ENCODE data around the gene PLD1.
"Not testable (repeated sequence)": the region's sequence is repeated elsewhere in the genome, so short reads cannot be mapped to it uniquely, and the experiment has no call there.

PLD1 gene

DNA sequence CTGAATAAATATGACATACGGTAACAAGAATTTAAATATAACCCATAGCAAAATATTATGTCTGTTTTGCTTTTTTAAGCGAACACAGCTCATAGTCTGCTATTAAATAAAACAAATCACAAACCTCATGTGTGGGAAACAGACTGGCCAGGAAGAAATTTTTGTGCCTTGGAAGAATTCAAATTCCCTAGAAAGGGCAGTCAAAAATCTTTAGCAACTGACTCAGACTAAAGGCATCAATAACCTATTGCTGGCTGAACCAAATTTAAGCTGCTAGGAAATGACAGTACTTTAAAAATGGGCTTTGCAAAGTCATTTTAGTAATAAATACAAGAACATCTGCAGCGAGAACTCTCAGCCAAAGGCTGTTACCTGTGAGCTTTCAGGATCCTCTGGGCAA lies 151.4 kb downstream of the PLD1 start:
- no peak for DNase-seq

DNA sequence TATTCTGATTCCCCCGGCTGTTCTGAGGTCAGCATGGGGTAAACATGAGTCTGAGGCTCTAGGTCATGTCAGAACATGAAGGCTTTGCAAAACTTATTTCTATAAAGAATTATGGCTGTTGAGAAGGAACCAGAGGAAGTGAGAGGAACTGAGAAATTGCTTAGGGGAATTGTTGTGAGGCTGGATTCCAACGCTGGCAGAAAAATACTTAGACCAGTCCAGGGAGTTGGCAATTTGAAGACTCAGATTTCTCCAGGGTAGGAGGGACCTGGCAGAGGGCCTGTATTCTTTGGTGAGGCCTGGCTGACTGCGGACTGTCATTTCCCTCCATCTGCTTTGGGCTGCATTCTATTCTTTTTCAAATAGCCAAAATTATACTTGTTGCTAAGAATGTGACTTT lies 155.5 kb downstream of the PLD1 start:
- DNase-seq, result no peak

DNA sequence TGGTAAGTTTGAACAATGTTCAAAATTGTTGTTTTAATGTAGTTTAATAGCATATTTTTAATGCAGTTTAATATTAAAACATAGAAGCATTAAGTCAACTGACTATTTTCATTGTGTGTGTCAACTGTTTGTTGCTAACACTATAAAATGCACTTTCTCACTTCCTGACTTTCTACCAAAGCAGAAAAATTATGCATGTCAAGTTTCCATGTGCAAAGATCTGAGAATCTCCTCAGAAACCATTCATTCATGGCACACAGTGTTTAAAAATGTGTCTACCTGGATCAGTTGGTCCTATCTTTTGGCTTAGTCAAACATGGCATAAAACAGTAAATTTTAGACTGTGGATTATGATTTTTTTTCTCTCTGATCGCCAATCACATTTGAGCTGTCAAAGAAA lies 156.0 kb downstream of the PLD1 start:
- DNase-seq, result no peak

DNA sequence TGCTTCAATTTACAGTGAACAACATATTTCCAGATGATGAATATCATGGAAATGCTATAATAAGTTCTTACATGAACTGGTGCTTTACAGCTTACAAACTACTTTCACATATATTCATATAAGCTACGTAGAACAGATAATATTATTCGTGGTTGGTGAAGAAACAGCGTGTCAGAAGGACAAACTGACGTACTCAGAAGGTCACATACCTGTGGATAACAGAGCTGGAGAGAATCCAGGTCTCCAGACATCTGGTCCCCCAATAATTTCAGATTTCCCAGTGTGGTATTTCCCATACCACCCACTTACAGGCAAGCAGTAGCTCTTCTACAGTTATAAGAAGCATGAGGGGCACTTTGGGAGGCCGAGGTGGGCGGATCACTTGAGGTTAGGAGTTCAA lies 156.6 kb downstream of the PLD1 start:
- DNase-seq, result no peak

DNA sequence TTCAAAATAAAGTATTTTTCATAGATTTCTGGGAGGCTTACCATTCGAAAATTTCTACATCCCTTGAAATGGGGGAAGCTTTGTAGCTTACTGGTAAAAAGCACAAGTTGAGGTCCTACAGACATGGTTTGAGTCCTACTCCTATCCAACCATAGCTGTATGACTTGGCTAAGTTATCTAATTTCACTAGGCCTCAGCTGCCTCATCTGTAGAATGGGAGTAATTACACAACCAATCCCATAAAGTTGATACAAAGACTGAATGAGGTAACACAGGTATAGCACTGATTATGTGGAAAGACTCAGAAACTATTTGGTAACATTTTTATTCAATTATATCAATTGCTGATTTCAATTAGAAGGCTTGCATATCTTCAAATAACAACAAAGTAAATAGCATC lies 157.4 kb downstream of the PLD1 start:
- DNase-seq, result no peak

DNA sequence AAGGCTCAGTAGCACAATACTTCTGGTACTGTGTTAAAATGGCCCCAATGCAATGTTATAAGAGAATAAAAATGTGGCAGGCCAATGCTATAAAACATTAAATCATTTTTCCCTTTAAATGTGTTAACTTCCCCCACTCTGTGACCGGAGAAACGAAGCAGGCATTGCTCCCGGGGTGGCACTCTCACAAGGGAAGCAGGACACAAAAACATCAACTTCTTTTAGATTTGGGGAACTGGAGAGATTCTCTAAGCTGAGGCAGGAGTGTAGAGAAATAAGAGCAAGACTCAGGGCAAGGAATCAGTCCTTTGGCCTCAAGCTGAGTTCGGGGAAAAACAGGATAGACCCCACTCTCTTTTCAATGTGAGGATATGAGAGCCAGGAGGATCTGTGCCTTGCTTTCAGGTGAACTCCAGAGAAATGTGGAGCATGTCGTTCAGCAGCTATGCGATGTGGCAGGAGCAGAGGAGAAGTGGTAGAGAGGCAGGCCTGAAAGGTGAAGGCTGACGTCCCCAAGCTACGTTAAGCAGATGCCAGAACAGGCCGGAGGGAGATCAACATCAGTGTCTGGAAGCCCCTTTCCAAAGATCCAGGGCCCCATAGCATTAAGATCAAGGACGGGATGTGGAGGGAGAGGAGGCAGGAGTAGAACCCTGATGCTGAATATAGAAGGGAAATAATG lies 160.2 kb downstream of the PLD1 start:
- no peak for DNase-seq

DNA sequence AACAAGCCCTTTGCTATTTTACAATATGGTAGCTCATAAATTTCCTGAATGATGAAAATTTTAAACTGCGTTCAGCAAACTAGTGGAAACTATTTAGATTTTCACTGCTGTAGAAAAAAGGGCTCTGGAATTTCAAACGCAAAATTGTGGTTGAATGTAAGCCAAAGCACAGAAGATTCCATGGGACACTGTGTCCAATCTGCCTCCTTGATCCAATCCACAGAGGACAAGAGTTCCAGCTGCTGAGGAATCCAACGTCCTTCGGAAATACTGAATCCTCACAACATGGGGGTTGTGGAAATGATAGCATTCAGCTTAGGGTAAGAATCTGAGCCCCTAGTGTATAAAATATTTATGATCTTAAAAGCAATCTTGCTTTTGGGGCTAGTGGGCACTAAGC lies 161.0 kb downstream of the PLD1 start:
- DNase-seq, result no peak

DNA sequence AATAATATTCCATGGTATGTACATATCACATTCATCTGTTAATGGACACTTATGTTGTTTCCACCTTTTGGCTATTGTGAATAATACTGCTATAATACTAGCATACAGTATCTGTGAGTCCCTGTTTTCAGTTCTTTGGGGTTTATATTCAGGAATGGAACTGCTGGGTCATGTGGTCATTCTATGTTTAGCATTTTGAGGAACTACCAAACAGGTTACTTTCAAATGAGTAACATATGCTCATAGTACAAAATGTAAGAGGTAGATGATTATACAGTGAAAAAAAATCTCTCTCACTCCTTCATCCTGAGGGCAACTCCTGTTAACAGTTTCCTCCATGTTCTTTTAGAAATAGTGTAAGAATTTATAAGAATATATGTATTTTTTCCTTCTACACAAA lies 162.2 kb downstream of the PLD1 start:
- no peak for DNase-seq

DNA sequence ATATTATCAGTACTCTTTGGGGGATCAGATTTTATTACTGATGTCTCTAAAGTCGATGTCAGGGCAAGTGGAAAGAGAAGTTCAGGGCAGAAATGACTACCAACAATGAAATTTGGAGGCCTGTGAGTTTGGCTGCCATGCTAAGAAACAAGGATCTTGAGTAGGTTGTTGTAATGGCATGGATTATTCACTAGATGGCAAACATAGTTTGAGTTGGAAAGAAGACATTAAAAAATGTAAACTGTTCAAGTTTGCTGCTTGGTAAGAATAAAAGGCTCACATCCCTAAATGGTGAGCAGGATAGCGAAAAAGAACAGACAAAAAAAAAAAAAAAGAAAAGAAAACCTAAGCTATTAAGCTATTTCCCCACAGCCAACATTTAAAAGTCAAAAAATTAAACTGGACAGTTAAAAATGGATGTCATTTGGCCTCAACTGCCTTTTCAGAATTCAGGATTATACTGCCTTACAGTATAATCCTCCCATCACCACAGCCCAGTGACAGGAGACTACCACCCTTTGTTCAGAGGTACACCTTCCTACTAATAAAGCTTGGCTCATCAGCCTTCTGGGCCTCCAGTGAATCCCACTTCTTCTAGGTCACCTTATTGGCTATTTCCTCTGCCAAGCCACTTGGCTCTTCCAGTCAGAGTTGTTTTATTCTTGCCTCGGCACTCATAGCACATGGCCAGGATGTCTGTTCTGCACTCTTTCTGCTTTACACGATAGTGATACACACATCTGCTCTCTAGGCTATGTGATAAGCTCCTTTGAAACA lies 163.7 kb downstream of the PLD1 start:
- peak; percentile 30 to 76 for DNase-seq

DNA sequence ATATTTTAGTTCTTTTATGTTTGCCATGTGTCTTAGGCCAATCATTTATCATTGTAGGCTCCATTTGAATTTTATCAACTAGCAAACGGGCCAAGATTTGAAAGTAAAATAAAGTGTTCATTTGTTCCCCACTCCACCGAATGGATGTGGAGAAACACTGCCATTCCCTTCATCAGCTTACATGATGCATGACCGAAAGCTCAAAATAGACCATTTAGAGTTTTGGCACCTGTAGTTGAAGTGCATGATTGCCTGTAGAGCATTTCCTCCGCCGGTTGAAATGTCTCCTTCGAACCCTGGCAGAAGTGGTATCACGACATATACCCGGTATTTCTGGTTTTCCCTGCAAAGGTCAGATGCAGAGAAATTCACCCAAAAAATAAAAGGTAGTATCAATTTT lies 165.6 kb downstream of the PLD1 start:
- no peak for DNase-seq

DNA sequence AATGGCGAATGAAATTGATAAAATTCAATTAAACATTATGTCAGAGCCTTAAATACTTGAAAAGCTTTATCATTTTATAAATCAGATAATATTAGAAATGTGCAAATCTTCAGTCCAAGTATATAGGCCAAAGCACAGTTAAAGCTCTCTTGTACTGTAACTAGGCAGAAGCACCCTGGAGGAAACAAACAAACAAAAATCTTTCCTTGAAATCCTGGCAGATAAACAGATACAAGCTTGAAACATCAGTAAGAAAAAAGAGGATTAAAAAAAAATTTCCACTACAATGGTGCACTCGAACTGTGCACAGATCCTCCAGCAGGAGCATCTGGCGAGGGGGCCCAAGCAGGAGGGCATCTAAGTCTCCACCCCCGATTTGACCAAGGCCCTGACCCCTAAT lies 166.6 kb downstream of the PLD1 start:
- peak in 1 of 2 experiments; percentile 62 for DNase-seq

DNA sequence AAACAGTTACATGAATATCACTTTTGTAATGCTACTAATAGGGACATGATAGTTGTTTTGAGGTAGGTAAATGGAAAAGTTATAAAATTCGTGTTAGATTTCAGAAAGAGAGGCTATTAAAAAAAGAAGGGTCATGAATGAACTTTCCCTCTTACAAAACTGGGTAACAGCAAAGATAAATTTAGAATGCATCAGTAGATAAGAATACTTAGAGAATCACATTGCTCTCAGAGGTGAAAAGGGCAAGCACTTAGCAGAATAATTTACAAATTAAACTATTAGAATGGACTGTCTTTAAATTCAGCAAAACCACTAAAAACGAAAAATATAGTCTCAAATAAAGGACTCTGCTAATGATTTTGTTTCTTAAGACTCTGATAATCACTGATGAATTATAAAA lies 167.2 kb downstream of the PLD1 start:
- no peak for DNase-seq

DNA sequence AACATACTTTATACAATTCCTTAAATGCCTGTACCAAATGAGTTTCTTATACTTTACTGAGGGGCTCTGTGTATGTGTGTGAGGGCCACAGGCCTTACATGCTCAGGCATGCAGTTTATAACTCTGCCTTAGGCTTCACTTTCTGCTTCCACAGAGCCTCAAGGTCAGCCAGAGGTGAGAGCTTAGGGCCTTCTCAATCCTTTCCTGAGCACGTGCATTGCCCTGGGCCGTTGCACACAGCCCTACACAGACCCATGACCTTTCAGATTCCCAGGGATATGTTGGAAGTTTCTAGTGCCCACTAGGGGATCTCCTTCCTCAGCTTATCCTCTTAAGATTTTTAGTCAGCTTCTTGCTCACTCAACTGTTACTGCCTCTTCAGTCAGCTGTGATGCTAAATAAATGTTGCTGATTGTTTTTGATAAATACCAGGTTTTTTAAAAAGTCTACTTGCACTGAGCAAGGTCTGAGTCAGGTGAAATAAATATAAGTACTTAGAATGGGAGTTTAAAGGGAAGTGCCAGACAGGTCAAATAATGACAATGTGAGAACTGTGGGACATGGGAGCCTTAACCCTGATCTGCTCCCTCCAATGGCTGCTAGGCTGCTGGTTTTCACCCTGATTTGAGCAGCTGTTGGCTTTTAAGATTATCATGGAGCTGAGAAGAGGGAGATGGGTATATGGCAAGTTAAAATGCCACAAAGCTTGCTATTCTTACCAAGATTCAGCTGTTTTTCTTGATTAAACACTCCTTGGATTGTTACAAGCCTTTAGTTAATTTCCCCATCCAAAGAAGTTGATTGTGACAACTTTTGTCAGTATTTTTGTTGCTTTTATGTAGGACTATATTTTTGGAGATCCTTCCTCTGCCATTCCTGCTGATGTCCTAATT lies 169.5 kb downstream of the PLD1 start:
- DNase-seq, result peak; percentile 9 to 40

DNA sequence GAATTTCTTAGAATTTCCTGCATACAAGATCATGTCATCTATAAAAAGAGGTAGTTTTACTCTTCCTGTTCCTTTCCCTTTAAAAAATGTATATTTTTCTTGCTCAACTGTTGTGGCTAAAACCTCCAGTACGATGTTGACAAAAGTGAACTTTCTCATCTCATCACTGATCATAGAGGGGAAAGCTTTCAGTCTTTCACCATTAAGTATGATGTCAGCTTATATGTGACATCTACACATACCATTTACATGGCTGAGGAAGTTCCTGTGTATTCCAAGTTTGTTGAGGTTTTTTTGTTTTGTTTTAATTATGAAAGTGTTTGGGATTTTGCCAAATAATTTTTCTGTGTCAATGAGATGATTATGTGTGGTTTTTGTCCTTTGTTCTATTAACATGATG lies 173.6 kb downstream of the PLD1 start:
- no peak for DNase-seq

DNA sequence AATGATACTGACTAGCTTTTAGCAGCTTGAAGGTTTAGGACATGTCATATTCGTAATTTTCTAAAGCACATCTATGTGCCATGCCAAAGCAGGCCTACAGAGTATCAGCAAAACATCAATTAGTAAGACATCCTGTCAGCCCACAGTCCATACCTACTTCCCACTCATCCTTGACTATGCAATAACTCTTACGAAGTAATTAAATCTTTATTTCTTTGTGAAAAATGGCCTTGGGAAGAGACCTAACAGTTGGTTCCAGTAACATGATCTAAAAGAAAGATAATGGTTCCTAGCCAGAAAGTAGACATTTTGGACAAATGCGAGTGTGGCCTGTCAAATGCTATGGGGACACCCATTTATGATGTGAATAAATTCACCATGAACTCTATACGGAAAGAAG lies 177.5 kb downstream of the PLD1 start:
- DNase-seq, result no peak

DNA sequence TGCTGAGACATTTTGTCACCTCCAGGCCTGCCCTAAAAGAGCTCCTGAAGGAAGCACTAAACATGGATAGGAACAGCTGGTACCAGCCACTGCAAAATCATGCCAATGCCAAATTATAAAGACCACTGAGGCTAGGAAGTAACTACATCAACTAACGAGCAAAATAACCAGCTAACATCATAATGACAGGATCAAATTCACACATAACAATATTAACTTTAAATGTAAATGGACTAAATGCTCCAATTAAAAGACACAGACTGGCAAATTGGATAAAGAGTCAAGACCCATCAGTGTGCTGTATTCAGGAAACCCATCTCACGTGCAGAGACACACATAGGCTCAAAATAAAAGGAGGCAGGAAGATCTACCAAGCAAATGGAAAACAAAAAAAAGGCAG lies 183.5 kb downstream of the PLD1 start:
- DNase-seq, result not testable (repeated sequence)

DNA sequence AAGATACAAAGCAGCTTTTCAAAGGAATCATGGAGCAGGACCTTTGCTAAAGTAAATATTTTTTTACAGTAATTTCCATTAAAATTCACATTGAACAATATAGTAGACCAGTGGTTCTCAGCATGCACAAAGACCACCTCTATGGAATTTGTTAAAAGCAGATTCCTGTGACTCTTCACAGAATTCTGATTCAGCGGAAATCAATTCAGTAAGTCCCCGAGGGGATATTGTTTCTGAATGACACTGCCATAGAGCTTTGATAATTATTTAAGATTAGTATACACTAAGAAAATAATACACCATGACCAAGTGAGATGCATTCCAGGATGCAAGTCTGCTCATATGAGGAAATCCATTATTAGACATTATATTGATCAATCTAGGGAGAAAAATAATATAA lies 188.2 kb downstream of the PLD1 start:
- no peak for DNase-seq

DNA sequence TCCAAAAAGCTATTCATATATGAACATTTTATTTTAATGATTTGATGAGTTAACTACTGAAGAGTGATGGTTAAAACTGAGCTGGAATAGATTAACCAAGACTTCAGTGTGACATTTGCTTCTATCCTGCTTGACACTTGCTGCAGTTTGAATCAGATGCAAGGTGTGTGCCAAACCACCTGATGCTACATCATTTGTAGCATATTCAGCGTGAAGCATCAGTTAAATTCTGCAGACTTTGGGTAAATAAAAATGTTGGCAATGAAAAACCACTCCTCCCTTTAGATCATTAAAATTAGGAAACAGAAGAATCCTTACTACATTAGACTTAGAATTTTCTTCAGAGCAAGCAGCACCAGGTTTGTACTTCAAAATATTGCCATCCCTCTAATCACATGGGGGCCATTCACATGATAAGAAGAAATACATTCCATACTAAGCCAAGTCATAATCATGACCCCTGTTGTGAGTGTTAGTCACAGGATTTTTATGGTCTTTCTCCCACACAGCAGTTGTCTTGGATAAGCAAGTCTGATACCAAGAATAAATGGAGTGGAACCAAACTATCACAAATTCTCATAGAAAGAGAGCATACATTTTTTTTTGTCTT lies 189.4 kb downstream of the PLD1 start:
- no peak for DNase-seq

DNA sequence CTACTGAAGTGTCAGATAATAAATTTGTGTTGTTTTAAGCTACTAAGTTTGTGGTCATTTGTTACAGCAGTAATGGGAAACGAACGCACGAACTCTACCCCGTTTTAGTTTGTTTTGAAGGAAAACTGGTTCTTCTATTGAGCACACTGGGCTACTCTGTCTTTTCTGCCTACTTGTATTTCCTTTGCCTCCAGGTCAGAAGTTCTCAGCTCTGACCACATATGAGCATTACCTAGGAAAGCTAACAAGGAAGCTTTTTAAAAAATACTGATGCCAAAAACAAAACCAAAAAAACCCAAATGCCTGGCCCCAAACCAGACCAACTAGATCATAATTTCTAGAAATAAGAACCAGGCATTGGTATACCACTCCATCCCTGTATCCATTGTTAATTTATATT lies 193.5 kb downstream of the PLD1 start:
- no peak for DNase-seq

DNA sequence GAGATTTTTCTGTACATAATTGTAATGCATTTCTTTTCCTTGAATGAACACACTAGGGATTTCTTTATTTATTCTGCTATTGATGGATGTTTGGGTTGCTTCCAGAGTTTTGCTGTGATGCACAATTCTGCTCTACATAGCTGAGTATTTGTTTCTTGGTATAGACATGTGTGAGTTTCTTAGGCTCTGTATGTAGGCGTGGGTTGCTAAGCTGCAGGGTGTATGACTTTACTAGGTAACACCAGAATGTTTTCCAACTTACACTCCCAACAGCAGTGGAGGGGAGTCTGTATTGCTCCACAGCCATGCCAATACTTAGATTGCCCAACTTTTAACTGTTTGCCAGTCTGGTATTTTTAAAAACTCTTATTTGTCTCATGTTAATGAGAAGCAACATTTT lies 194.6 kb downstream of the PLD1 start:
- DNase-seq, result no peak

DNA sequence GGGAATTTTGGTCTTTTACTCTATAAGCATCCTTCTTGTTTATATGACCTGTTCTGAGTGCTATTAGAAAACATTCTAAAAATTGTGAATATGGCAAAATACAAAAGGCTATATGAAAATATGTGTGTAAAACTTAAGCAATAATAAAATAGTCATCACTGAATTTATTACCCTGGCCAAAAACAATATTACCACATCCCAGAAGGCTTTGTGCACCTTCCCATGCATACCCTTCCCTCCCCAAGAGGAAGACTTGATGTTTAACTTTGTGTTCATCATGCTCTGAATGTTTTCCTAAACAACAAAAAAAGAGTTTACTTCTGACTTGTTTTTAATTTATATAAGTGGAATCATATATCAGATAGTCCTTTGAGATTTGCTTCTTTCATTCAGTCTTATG lies 195.0 kb downstream of the PLD1 start:
- no peak for DNase-seq

DNA sequence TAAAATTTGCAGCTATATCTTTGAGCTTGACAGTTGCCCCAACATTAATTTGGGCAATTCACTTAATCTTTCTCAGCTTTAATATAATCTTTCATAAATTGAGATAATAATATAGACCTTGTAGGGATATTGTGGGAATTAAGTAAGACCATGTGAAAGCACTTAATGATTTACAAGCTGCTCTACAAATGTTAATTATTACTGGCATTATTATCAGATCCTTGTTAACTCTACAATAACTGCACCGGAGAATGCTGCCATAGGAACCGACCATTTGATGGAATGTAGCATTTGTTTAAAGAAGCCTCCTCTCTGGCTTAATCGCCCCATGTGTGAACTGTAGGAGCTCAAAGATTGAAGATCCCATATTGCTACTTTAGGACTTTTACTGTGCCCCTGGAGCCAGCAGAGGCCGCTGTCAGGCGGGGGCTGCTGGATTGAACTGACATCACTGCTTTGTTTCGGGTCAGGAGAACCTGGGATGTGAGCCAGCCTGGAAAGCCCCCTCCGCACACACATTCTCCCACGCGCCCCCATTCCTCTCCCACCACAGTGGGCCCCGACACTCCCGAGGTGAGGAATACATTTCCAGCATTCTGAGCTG lies 195.9 kb downstream of the PLD1 start:
- DNase-seq, result peak; percentile 15 to 21

DNA sequence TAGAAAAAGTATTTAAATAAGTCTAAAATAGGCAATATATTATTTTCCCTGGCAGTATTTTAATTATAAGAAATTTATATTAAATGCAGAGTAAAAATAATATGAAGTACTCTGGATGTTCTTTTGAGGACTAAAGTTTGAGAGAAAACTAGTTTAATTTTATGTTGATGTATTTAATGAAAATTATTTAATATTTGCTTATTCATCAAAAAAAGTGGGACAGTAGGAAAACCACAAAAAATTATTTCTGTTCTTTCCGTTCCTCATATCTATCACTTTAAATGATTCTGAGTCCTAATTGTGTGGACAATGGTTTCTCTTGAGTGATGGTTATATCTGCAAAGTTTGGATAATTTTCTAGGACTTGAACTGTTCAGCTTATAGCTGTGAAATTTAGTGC lies 202.8 kb downstream of the PLD1 start:
- no peak for DNase-seq
